Stimulated activated CD4-positive, alpha-beta T cell treated with anti-CD3 and anti-CD28 coated beads, Interleukin-2, amount 100 ng/mL, for 4 hours (primary cell): ENCODE results near the gene CDH4.
"Not testable (repeated sequence)": the region's sequence is repeated elsewhere in the genome, so short reads cannot be mapped to it uniquely, and the experiment has no call there.

ENCODE experiments used
- DNase-seq: peaks from one replicate; pipeline ENCODE4 v3.0.0-alpha.2; 2020; ENCODE audit warnings: low read depth

Gene CDH4

GRCh38 chr20:61253640-61254511 lies 1.8 kb downstream of the CDH4 start:
- no peak for DNase-seq

DNA sequence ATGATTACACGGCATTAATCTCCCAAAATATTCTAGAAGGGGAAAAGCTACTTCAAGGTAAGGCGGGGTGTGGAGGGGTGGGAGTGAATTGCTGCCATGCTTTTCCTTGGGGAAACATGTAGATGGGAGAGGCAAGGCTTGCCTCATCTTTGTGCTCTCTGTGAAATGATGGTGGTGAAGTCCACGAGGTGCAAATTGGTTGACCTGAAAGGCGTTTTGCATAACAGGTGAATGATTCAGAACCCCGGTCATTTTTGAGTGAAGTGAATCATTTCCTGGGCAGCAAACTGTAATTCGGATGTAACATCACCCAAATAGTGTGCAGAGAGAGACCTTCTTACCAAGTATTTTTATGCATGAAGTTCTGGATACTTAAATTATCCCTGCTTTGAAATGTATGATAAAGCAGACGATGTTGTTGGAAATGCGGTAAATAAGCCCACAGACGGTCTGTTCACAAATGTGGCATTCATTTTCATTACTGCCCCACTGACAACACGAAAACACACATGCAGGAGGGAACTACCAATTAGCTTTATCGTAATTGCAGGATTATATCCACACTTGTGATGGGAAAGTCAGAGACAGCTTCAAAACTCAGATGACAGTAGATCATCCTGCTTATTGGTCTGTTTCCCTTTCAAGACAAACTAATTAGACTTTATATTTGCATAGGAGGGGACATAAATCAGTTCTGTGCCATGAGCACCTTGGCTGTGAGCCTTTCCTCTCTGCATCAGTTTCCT lies 3.0 kb downstream of the CDH4 start:
- no peak for DNase-seq

DNA sequence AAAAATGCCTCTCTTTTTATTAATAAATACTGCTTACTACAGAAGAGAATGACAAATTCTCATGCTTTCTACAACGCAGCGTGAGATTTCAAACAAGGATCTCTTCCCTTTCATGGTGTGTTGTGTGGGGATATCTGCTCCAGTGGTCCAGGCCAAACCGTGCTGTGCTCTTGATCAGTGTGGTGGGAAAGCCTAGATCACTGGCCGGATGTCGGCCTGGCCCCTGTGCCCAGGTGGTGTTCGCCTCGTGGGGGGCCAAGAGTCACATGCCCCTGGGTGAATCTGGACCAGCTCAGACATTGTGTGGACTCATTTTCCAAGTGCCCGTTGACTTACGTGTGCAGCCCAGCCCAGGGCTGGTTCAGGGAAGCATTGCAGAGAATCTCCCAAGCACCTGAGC lies 4.3 kb downstream of the CDH4 start:
- DNase-seq, result no peak

DNA sequence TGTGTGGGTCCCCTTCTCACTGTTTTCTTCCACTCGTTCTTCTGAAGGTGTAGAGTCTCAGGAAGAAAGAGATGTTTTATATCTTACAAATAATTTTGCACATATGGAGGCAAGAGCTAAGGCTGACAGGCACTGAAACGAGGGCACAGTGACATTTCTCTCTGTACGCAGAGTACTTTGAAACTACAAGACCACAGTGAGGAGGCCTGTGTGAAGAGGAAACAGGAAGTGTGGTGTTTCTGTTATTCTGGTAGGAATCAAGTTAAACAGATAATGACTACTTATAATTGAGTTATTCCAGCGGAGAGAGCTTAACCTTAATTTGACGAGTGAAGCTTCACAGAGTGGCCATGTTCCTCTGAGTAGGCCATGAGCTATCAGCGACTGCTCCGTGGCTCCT lies 4.8 kb downstream of the CDH4 start:
- DNase-seq, result no peak

DNA sequence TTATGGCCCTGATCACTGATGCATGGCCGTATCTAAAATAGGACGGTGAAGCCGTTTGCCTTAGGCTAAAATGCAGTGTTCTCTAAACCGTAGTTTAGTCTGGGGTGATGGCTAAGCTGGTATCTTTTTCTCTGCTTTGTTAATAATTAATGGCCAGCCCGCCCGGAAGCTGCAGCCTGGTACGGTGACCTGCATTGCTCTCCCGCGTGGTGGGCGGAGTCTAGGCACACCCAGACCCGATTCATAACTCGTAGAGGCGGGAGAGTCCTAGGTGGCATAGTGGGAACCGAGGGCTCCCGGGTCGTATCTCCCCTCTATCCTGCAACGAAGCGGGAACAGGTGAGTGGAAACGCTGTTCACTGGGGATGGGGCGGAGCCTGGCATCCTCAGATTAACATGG lies 5.5 kb downstream of the CDH4 start:
- no peak for DNase-seq

GRCh38 chr20:61259741-61260140 lies 7.7 kb downstream of the CDH4 start:
- DNase-seq, result no peak

- DNase-seq, result no peak
These were observed 8.8 kb downstream of the CDH4 start for GRCh38 chr20:61260905-61261304.

DNA sequence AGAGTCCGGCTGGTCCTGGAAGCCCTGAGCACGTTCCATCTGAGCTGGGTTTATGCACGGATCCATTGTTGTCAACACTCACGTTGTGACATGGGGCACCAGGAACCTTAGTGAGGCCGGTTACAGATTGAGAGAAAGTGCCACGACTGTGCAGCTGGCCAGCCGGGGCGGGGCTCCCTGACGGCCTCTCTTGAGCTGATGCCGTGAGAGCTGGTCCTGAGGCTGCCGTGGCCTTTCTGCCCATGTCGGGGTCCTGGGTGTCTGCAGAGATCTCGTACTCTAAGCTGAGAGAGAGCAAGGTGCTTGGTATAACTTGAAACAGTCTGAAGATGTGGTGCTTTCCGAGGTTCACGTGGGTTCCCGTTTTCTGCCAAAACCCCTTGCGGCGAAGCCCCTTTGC lies 10.0 kb downstream of the CDH4 start:
- DNase-seq, result no peak

DNA sequence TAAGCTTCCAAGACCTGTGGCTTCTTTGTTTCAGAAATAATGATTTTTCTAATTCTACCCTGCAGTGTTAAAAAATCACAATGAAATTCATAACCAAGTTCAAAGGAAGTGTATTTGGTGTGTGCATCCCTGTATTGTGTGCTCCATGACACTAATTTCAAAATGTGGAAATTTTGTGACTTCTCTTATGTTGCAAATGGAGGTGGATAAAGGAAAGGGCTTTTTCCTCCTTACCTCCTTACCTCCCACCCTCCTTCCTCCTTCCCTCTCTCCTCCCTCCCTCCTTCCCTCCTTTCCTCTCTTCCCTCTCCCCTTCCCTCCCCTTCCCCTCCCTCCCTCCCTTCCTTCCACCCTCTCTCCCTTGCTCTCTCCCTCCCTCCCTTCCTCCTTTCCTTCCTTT lies 10.5 kb downstream of the CDH4 start:
- no peak for DNase-seq

GRCh38 chr20:61263084-61263695 lies 11.1 kb downstream of the CDH4 start:
- DNase-seq, result no peak

GRCh38 chr20:61263938-61264337 lies 11.9 kb downstream of the CDH4 start:
- no peak for DNase-seq

- DNase-seq, result no peak
These were observed 15.2 kb downstream of the CDH4 start for GRCh38 chr20:61267241-61267640.

GRCh38 chr20:61268024-61268423 lies 16.0 kb downstream of the CDH4 start:
- DNase-seq, result no peak

DNA sequence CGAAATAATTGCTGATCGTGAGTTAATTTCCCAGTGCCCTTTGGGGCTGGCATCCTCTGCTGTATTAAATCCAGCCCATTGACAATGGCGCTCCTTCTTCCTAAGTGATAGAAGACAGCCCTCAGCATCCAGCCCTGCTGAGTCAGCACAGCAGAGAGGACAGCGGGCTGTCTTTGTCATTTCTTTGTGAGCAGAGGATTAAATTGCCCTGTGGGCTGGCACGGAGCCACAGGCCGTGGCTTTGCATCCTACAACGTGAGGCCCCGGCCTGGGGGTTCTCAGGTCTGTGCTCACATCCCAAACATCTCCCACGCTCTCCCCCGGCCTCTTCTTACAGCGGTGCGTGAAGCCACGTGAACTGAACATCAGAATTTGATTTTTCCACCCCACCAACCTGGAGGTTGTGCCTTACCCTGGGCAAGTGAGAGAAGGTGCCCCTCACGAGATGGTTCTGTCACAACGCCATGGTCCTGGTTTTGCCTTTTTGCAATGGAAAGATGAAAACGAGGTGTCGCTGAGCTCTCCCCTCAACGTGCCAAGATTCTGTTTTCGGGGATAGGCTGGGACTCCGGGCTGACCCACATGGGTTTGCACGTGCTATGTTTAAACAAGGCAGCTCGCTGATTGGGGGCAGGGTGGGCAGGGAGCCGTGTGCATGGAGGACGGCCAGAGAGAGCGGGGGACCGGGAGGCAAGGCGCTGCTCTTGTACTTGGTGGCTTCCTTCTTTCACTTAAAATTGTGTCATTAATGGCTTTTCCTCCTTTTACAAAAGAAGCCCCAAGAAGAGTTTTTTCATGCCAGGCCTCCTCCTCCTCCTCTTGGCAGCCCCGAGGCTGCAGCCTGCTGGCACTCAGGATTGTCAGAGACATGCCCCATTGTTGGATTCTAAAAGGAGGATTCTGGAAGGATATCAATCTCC lies 19.5 kb downstream of the CDH4 start:
- DNase-seq, result no peak

GRCh38 chr20:61273024-61273423 lies 21.0 kb downstream of the CDH4 start:
- DNase-seq, result not testable (repeated sequence)

GRCh38 chr20:61273666-61274065 lies 21.6 kb downstream of the CDH4 start:
- DNase-seq, result not testable (repeated sequence)

DNA sequence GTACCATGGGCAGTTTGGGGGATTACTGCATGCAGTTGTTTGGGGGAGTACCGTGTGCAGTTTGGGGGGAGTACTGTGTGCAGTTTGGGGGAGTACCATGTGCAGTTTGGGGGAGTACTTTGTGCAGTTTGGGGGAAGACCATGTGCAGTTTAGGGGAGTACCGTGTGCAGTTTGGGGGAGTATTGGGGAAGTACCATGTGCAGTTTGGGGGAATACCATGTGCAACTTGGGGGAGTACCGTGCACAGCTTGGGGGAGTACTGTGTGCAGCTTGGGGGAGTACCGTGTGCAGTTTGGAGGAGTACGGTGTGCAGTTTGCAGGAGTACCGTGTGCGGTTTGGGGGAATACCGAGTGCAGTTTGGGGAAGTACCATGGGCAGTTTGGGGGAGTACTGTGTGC lies 22.3 kb downstream of the CDH4 start:
- no peak for DNase-seq

DNA sequence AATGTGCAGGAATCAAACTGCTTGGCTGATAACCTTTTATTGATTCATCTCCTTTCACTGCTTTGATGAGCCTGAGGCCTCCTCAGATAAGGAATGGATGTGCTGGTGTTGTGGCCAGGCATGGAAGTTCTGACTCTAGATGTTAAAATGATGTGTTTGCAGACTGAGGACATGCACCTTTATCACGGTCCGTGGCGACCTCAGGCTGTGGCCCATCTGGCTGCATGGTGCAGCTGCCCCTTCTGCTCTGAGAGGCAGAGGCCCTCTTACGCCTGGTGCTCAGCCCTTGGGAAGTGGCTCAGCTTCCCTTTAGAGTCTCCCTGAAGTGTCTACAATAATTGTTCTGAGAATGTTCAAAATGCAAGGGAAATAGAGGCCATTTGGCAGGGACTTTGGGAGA lies 26.2 kb downstream of the CDH4 start:
- no peak for DNase-seq

DNA sequence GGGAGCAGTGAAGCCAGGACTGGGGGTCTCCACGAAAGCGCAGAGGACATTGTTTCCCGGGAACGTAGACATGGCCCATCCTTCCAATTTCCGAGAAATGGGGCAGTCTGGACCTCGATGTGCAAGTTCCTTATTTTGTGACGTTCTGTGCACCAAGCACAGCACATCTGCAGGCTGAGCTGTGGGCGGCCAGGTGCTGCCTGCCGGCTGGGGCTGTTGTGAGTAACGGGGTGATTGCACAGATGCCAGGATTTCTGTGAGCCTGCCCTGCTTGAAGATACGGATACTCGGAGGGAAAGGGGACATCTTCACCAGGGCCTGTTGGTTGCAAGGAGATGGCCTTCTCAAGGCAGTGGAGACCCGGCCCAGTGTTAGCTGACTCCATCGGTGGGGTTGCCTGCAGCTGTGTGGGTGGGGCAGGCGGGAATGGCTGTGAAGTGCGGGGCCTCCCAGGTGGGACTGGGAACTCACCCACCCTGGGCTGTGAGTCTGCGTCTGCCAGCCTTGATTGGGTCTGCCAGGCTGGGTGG lies 27.6 kb downstream of the CDH4 start:
- no peak for DNase-seq

- no peak for DNase-seq
These were observed 28.3 kb downstream of the CDH4 start for GRCh38 chr20:61280217-61280980.

DNA sequence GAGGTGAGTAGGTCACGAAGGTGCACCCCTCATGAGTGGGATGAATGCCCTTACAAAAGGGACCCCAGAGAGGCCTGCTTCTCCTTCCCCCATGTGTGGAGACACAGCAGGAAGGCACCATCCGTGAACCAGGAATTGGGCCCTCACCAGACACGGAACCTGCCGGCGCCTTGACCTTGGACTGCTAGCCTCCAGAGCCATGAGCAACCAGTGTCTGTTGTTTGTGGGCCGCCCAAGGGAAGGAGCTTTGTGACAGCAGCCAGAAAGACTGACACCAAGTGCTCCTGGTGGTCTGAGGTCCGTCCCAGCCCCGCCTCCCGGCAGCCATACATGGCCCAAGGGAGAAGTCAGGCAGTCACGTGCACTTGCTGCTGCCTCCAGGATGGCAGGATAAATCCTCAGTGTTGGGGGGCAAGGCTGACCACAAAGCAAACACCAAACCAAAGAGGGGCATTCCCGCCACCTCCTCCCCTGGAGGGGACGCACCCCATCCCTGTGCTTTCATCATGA lies 29.3 kb downstream of the CDH4 start:
- no peak for DNase-seq
